NCI-H2171 (cell line): ENCODE measurements around the gene CBX3.
"Not testable (repeated sequence)": the region's sequence is repeated elsewhere in the genome, so short reads cannot be mapped to it uniquely, and the experiment has no call there.

Experiments
- DNase-seq: peaks from one replicate; lab custom pipeline; 2025; lab: John Stamatoyannopoulos, UW

CBX3 gene

GRCh38 chr7:26170663-26171062 lies 30.9 kb upstream of the CBX3 start:
- no peak for DNase-seq

GRCh38 chr7:26171601-26172000 lies 29.9 kb upstream of the CBX3 start:
- no peak for DNase-seq

GRCh38 chr7:26172048-26172447 lies 29.5 kb upstream of the CBX3 start:
- no peak for DNase-seq

DNA sequence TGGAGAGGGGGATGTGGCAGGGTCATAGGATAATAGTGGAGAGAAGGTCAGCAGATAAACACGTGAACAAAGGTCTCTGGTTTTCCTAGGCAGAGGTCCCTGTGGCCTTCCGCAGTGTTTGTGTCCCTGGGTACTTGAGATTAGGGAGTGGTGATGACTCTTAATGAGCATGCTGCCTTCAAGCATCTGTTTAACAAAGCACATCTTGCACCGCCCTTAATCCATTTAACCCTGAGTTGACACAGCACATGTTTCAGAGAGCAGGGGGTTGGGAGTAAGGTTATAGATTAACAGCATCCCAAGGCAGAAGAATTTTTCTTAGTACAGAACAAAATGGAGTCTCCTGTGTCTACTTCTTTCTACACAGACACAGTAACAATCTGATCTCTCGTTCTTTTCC lies 25.6 kb upstream of the CBX3 start:
- not testable (repeated sequence) for DNase-seq

DNA sequence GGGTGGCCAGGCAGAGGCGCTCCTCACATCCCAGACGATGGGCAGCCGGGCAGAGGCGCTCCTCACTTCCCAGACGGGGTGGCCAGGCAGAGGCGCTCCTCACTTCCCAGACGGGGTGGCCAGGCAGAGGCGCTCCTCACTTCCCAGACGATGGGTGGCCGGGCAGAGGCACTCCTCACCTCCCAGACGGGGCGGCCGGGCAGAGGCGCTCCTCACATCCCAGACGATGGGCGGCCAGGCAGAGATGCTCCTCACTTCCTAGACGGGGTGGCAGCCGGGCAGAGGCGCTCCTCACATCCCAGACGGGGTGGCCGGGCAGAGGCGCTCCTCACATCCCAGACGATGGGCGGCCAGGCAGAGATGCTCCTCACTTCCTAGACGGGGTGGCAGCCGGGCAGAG lies 24.8 kb upstream of the CBX3 start:
- not testable (repeated sequence) for DNase-seq

GRCh38 chr7:26177269-26177668 lies 24.3 kb upstream of the CBX3 start:
- DNase-seq = not testable (repeated sequence)

DNA sequence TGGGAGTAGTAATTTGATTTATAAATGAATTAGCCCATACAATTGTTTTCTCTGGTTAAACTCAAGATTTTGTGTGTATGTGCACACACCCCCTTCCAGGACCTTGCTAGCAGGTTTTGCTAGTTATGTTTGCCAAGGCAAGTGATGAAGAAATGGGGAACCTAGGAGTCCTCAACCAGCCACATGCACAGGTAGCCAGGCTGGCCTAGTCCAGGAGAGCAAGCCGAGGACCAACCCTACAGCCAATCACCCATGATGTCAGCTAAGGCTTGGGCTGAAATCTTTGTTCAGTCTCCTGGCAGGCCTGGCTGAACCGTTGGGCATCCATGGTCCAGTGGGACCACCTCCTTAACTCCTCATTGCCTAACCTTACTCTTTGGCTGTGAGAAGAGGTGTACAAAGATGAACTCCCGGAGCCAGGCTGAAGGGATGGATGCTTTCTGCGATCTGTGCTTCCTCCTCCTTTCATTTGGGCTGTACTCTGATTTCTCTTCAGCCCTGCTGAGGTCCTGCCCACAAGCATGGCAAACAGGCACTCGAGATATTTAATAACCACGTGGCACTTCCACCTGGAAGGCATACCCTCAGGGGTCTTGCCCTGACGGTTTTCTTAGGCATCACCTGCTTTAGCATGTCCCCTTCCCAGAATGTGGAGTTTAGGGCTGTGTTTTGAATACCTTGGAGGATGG lies 23.1 kb upstream of the CBX3 start:
- DNase-seq = no peak

DNA sequence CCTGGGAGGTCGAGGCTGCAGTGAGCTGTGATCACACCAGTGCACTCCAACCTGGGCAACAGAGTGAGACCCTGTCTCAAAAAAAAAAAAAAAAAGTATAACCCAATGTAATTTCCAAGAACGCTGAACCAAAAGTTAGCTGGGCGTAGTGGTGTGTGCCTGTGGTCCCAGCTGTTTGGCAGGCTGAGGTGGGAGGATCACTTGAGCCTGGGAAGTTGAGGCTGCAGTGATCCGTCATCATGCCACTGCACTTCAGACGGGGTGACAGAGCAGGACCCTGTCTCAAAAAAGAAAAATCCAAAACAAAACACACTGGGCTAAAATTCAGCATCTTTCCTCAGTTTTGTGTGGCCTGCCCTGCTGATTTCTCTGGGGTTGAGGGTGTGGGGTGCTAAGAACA lies 22.1 kb upstream of the CBX3 start:
- DNase-seq = no peak

GRCh38 chr7:26179826-26180497 lies 21.6 kb upstream of the CBX3 start:
- no peak for DNase-seq

- DNase-seq = no peak
Measured at GRCh38 chr7:26180792-26181198, 20.8 kb upstream of the CBX3 start.

DNA sequence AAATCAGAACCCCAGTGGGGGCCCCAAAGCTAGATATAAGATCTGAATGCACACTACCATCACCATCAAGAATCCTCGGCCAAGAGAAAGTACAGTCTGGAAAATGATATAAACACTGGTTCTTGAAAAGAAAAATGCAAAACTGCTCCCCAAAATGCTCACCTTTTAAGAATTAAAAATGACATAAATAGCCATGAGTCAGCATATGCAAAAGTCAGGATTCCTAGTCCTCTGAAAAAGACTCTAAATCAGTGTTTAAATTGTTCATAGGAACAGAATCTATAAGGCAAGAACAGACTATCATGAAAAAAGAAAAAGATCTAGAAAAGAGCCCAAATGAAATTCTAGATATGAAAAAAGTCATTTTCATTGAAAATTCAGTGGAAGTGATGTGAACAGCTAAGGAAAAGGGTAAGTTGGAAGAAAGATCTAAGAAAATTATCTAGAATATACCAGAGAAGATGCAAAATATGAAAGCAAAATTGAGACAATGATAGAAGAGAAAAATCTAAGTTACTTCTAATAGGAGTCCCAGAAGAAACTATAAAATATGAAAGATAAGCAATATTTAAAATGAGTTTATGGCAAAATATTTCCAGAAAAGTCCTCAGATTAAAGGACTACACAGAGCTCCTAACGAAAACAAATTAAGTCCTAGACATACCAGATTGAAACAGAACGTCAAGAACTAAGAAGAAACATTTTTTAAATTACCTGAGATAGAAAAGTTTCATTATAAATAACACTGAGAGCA lies 19.9 kb upstream of the CBX3 start:
- no peak for DNase-seq

- no peak for DNase-seq
Measured at GRCh38 chr7:26182283-26182682, 19.3 kb upstream of the CBX3 start.

DNA sequence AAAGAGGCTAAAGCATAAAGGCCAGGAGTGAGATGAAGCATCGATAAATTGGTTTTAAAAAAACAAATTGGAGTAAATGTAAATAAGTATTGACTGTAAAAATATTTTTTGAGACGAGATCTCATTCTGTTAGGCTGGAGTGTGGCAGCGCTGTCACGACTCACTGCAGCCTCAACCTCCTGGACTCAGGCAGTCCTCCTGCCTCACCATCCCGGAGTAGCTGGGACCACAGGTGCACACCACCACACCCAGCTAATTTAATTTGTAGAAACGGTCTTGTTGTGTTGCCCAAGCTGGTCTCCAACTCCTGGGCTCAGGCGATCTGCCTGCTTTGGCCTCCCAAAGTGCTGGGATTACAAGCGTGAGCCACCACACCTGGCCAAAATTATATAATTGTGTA lies 18.8 kb upstream of the CBX3 start:
- DNase-seq = no peak

DNA sequence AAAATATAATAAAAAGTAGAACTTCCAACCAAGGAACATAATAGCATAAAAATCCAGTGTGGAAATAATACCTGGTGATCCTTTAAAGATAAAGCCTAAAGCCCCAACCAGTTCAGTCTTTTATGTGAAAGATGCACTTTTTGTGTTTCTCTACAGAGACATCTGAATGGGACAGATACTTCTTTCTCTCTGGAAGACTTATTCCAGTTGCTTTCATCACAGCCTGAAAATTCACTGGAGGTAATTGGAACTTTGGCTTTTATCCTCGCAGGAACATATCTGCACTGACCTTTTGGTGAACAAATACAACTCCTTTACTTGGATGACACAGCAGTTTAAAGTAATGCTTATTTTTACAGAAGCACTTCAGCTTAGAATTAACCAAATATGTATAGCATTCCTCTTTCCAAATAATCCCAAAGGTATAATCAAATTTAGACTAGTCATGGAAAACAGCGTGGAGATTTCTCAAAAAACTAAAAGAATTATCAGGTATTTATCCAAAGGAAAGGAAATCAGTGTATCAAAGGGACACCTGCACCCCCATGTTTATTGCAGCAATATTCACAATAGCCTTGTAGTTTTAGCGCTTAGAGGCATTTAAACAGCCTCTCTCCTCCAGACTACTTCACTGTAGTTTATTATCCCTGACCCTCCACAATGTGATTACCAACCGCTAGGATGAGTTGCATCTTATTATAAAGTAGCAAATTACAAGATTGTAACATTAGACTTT lies 17.8 kb upstream of the CBX3 start:
- no peak for DNase-seq

DNA sequence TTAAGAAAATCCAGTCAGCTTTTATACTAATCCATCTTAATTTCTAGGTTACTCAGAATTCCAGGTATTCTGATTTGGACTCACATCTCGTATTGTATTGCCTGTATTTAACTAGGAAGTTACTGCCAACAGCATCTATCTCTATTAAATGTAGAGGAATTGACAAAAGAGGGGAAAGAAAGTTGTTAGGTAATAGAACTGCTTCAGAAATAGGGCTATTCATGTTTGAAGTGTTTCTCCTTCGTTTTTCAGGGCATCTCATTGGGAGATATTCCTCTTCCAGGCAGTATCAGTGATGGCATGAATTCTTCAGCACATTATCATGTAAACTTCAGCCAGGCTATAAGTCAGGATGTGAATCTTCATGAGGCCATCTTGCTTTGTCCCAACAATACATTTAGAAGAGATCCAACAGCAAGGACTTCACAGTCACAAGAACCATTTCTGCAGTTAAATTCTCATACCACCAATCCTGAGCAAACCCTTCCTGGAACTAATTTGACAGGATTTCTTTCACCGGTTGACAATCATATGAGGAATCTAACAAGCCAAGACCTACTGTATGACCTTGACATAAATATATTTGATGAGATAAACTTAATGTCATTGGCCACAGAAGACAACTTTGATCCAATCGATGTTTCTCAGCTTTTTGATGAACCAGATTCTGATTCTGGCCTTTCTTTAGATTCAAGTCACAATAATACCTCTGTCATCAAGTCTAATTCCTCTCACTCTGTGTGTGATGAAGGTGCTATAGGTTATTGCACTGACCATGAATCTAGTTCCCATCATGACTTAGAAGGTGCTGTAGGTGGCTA lies 17.1 kb upstream of the CBX3 start:
- DNase-seq = not testable (repeated sequence)

- DNase-seq = no peak
Measured at GRCh38 chr7:26185131-26185843, 16.3 kb upstream of the CBX3 start.

- DNase-seq = no peak
Measured at GRCh38 chr7:26185844-26186180, 15.7 kb upstream of the CBX3 start.

GRCh38 chr7:26186364-26187311 lies 14.9 kb upstream of the CBX3 start:
- no peak for DNase-seq

DNA sequence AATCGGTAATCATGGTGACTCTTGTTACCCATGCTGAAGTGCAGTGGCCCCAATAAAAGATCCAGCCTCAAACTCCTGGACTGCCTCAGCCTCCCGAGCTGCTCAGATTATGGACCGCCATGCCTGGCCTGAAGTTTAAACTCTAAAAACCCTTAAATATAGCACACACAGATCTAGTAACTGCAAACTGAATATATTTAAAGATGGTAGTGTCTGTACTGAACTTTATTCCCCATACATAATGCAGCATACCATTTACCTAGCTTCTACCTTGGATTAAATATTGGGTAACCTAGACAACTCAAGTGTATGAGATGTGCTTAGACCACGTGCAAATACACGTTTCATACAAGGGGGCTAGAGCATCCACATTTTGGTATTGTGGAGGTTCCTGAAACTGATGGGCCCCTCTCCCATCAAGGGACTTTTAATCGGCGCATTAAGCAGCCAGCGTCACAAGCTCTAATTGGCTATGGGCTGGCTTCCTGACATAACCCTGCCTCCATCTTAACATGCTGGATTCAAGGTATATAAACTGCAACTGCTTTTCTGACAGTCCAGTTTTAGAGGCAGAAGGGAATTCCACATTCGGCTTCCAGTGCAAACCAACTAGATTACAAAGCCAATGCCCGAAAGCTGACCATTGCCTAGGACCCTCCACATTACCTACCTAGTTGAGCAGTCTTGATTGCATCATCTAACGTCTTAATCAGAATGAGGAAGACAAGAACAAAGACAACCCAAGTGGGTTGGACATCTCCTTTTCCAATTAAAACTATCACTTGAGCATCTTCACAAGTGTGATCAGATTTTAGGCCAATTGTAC lies 14.0 kb upstream of the CBX3 start:
- DNase-seq = no peak
